Measurements from ENCODE around the gene DTL. TPM values are rescaled to one million over a fixed set of nuclear protein-coding genes. Genes with fewer than 3 reads are reported as not detected.

Gene DTL
- total RNA-seq, 1 experiment from 2014 or later: 73.0 TPM

DNA sequence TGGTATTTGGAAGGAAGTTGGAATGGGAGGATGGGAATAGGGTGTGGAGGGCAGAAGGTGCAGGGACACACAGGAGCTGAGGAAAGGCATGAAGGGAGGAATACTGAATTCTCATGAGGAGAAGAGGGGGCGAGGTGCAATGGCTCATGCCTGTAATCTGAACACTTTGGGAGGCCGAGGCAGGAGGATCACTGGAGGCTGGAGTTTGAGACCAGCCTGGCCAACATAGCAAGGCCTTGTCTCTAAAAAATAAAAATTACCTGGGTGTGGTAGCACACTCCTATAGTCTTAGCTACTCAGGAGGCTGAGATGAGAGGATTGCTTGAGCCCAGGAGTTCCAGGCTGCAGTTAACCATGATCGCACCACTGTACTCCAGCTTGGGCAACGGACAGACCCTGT, 117.3 kb downstream of the DTL start:
- no peak overlapping the region for H2AFZ ChIP-seq (ENCODE audit: low read length)
- no peak overlapping the region for H3K14ac ChIP-seq (ENCODE audit: insufficient read depth, low read length)
- H2BK12ac ChIP-seq (ENCODE audit: insufficient read length, low read depth, low read length): no peak overlapping the region
- TF ChIP-seq CTCF (conservative IDR thresholded peaks at IDR 0.05): no peak
- H3K9ac ChIP-seq (ENCODE audit: extremely low read depth, insufficient read length, low read length): no peak overlapping the region
- Mint-ChIP-seq H3K9me3 (peaks cover 5 to 6% of the 10 kb centered on the region in 2 experiments; a peak in 3 of 5 replicates), H3K36me3 (ENCODE audit: insufficient read depth in 1 of 3, low read depth in 3 of 3) (peaks cover 2 to 6% (median 2%) of the 10 kb centered on the region in 3 experiments; a peak in 5 of 7 replicates), H3K4me1 (peaks cover 2 to 6% of the 10 kb centered on the region in 2 experiments; a peak in 3 of 4 replicates), H3K27ac (no peak overlapping the region), H3K4me3 (no peak overlapping the region), H3K27me3 (ENCODE audit: low read depth) (no peaks in the 10 kb centered on the region)
- H2BK20ac ChIP-seq (ENCODE audit: low read depth, low read length, poor library complexity, severe bottlenecking): no peak overlapping the region
- H3K9me3 ChIP-seq (ENCODE audit: control insufficient read depth, low read depth, low read length): no peaks in the 10 kb centered on the region
- H3K4me2 ChIP-seq (ENCODE audit: insufficient read depth, insufficient read length, low read length): no peak overlapping the region
- no peak overlapping the region for H3K23ac ChIP-seq (ENCODE audit: insufficient read length, low read depth, low read length)
- no peak overlapping the region for H2BK5ac ChIP-seq (ENCODE audit: insufficient read length, low read length)
- no peak overlapping the region for H3K18ac ChIP-seq (ENCODE audit: insufficient read length, low read depth, low read length)
- no peak overlapping the region for H3K56ac ChIP-seq (ENCODE audit: insufficient read length, low read depth, low read length)
- H3K27me3 ChIP-seq (ENCODE audit: insufficient read depth, low read length): no peaks in the 10 kb centered on the region
- no peak overlapping the region for H2BK15ac ChIP-seq (ENCODE audit: low read depth, low read length)
- WGBS (ENCODE audit: extremely low coverage, insufficient read length, low lambda C conversion rate): no CpG with 5 or more reads among the region's 4 CpGs
- H3K79me1 ChIP-seq (ENCODE audit: insufficient read depth, low read depth, low read length, poor library complexity, severe bottlenecking): no peaks in the 10 kb centered on the region
- H3K4ac ChIP-seq (ENCODE audit: low read depth, low read length): no peak overlapping the region
- no peak overlapping the region for H2AK5ac ChIP-seq (ENCODE audit: insufficient read length, low read length)
- DNase-seq: no peak
- no peaks in the 10 kb centered on the region for H3K23me2 ChIP-seq (ENCODE audit: insufficient read length, low read depth, low read length, poor library complexity, severe bottlenecking)
- H4K8ac ChIP-seq (replicated peaks; ENCODE audit: insufficient read length, low read depth, low read length): no peak overlapping the region
- no peak overlapping the region for H3T11ph ChIP-seq (ENCODE audit: low read length)
- H3K27ac ChIP-seq (ENCODE audit: insufficient read length, low read depth, low read length): no peak overlapping the region
- H4K20me1 ChIP-seq (ENCODE audit: control insufficient read depth, insufficient read depth, insufficient read length): no peaks in the 10 kb centered on the region
- H3K79me2 ChIP-seq (ENCODE audit: insufficient read depth, low read length): no peaks in the 10 kb centered on the region
- H4K5ac ChIP-seq (ENCODE audit: insufficient read length, low read depth, low read length): no peak overlapping the region
- H3K4me1 ChIP-seq (ENCODE audit: insufficient read depth, low read length): no peaks in the 10 kb centered on the region
- H4K91ac ChIP-seq (ENCODE audit: insufficient read length, low read depth, low read length): no peak overlapping the region
- no peak overlapping the region for H2BK120ac ChIP-seq (ENCODE audit: low read depth, low read length, poor library complexity, severe bottlenecking)

All from H9 (cell line).